ENCODE data around the gene MNT.

GRCh38 chr17:2423271-2423670 is 22.4 kb upstream of the MNT start:
- TF ChIP-seq CTCF (IDR thresholded peaks at IDR 0.05; ENCODE audit: insufficient read depth, low read length) (no peak), REST (IDR thresholded peaks at IDR 0.05; ENCODE audit: insufficient replicate concordance, low read depth) (no peak), POLR2AphosphoS5 (IDR thresholded peaks at IDR 0.05; ENCODE audit: low read depth) (no peak)
